NCI-H2029 (cell line): ENCODE data around the gene SLC39A2.
"Not testable (repeated sequence)": the region's sequence is repeated elsewhere in the genome, so short reads cannot be mapped to it uniquely, and the experiment has no call there.

Experiments
- DNase-seq: peaks from one replicate; lab custom pipeline; 2025; lab: John Stamatoyannopoulos, UW

Gene SLC39A2

GRCh38 chr14:20997115-20997514 lies 2.0 kb upstream of the SLC39A2 start:
- no peak for DNase-seq

- no peak for DNase-seq
Measured at GRCh38 chr14:20997564-20997963, 1.5 kb upstream of the SLC39A2 start.

GRCh38 chr14:20998139-20998538 lies 954 bp upstream of the SLC39A2 start:
- DNase-seq, result no peak

- no peak for DNase-seq
Measured at GRCh38 chr14:20999591-20999990, 498 bp downstream of the SLC39A2 start.

- DNase-seq, result no peak
Measured at GRCh38 chr14:21001218-21001617, 2.1 kb downstream of the SLC39A2 start.

GRCh38 chr14:21003788-21004346 lies 4.8 kb downstream of the SLC39A2 start:
- no peak for DNase-seq

GRCh38 chr14:21009721-21010120 lies 10.6 kb downstream of the SLC39A2 start:
- DNase-seq, result not testable (repeated sequence)

GRCh38 chr14:21011136-21011535 lies 12.0 kb downstream of the SLC39A2 start:
- DNase-seq, result no peak

- peak; percentile 84 for DNase-seq
Measured at GRCh38 chr14:21014761-21015190, 15.7 kb downstream of the SLC39A2 start.

GRCh38 chr14:21015312-21015711 lies 16.2 kb downstream of the SLC39A2 start:
- no peak for DNase-seq

- no peak for DNase-seq
Measured at GRCh38 chr14:21016413-21017190, 17.5 kb downstream of the SLC39A2 start.

GRCh38 chr14:21017528-21018245 lies 18.6 kb downstream of the SLC39A2 start:
- no peak for DNase-seq

- DNase-seq, result no peak
Measured at GRCh38 chr14:21018286-21018685, 19.2 kb downstream of the SLC39A2 start.

- DNase-seq, result no peak
Measured at GRCh38 chr14:21018781-21019180, 19.7 kb downstream of the SLC39A2 start.

GRCh38 chr14:21019366-21019765 lies 20.3 kb downstream of the SLC39A2 start:
- DNase-seq, result no peak

GRCh38 chr14:21020977-21021545 lies 22.0 kb downstream of the SLC39A2 start:
- no peak for DNase-seq

- DNase-seq, result no peak
Measured at GRCh38 chr14:21022686-21023085, 23.6 kb downstream of the SLC39A2 start.

GRCh38 chr14:21023174-21023573 lies 24.1 kb downstream of the SLC39A2 start:
- DNase-seq, result no peak

- no peak for DNase-seq
Measured at GRCh38 chr14:21023817-21024584, 24.9 kb downstream of the SLC39A2 start.

GRCh38 chr14:21024585-21025370 lies 25.7 kb downstream of the SLC39A2 start, which contains the start of gene NDRG2:
Gene NDRG2, minus strand, starts transcription at chr14:21025061. Its CDS starts 1,746 bp downstream, at chr14:21023315.
- DNase-seq, result peak; percentile 42
